Activated naive CD4-positive, alpha-beta T cell treated with anti-CD3 and anti-CD28 coated beads, Interleukin-2, amount 50 U/mL, for 24 hours (primary cell): Measurements from ENCODE around the gene SLC16A3.

Experiments
- H3K27ac Mint-ChIP-seq: one replicate; pipeline ENCODE4 v1.8.0; 2021; ENCODE audit warnings: mild to moderate bottlenecking, mixed read lengths
- H3K27me3 Mint-ChIP-seq: one replicate; pipeline ENCODE4 v1.8.0; 2021; ENCODE audit warnings: mixed read lengths
- H3K36me3 Mint-ChIP-seq: one replicate; pipeline ENCODE4 v1.8.0; 2021; ENCODE audit warnings: mixed read lengths
- H3K4me1 Mint-ChIP-seq: one replicate; pipeline ENCODE4 v1.8.0; 2021; ENCODE audit warnings: mixed read lengths
- H3K4me3 Mint-ChIP-seq: one replicate; pipeline ENCODE4 v1.8.0; 2021; ENCODE audit warnings: mild to moderate bottlenecking, mixed read lengths
- H3K9me3 Mint-ChIP-seq: one replicate; pipeline ENCODE4 v1.8.0; 2021; ENCODE audit warnings: mixed read lengths

Gene SLC16A3

DNA sequence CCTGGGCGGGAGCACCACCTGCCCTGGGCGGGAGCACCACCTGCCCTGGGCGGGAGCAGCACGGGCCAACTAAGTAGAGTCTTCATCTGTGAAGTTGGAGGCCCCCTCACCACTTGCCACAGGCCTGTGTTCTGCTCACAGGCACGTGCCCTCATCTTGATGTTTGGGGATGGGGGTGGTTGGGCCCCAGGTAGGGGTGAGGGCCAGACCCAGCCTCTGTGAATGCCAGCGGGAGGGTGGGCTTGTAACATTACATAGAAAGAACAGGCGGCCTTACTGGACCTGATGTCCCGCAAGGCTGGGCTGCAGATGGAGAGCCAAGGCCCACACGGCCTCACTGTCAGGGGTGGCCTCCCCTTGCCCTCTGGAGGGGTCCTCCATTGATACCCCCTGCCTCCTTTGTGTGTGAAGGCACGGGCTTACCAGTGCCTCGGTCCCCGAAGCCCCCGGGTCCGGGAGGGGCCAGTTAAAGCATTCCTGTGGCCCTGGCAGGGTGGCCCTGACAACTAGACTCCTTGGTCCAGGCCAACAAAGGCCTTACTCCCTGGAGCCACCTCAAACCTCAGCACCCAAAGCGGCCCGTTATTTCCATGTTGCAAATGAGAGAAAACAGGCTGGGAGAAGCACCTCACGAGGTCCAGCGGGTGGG, 1.1 kb upstream of the SLC16A3 start:
- Mint-ChIP-seq H3K4me3 (peak overlapping the region; percentile 76), H3K27me3 (no peaks in the 10 kb centered on the region), H3K27ac (no peak overlapping the region), H3K9me3 (no peaks in the 10 kb centered on the region), H3K36me3 (no peaks in the 10 kb centered on the region), H3K4me1 (peaks cover 9% of the 10 kb centered on the region)

DNA sequence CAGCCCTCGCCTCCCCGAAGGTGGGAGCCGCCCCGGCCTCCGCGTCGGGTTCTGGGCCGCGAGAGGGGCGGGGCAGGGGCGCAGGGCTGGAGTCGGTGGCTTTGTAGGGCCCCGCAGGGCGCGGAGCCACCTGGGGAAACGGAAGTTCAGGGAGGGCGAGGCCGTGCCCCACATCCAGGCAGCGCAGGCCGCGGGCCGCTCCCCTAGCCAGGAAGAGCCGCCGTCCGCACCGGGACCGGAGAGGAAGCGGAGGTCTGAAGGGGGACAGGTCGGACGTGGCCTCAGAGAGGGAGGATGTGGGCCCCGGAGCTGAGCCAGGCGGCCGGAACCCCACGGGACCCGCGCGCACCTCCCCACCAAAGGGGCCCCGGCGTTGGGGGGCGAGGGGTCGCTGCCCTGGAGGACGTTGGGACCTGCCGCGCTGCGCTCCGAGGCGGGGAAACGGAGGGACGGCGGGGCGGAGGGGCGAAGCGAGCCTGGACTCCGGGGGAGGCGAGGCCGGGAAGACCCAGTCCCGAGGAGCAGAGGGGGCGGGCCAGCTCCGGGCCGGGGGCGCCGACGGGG, 482 bp upstream of the SLC16A3 start:
- Mint-ChIP-seq H3K36me3 (no peaks in the 10 kb centered on the region), H3K4me1 (peaks cover 9% of the 10 kb centered on the region), H3K9me3 (no peaks in the 10 kb centered on the region), H3K27me3 (no peaks in the 10 kb centered on the region), H3K27ac (no peak overlapping the region), H3K4me3 (peak overlapping the region; percentile 76)

DNA sequence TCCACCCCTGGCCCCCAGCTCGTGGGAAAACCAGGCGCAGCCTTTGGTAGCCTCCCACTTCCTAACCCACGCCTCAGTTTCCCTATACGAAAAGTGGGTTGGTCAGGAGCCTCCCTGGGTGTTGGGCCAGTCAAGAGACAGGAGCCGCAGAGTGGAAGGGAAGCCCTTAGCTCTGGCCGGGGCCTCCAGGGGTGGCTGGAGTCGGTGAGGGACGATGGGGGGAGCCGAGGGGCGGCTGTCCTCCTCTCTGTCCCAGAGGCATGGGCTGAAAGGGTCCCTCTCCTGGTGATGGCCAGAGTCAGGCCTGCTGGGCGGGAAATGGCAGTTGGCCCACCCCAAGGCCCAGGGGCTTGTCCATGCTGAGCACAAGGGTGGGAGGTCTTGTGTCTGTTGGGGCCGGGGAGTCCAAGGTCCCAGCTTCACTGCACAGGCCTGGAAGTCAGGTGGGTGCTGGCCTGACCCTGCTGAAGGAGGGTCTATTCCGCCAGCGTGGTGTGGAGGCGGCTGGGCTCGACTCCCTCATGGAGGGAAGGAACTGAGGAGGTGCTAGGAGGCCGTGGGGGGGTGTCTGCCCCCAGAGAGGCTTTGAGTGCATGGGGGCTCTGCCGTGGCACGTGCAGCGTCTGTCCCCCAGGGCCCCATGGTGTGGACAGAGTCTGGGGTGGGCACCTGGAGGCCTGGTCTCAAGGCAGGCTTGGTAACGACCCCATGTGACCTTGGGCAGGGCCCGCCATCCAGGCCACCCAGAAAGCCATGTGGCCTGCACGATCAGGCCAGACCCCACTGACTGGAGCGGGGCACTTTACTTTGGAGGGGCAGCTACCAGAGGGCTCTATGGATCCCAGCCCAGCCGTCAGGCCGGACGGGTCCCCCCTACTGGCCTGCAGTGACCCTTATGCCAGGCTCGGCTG, 1.1 kb downstream of the SLC16A3 start:
- Mint-ChIP-seq H3K27me3 (no peaks in the 10 kb centered on the region), H3K4me3 (peak overlapping the region; percentile 72), H3K36me3 (no peaks in the 10 kb centered on the region), H3K27ac (no peak overlapping the region), H3K9me3 (no peaks in the 10 kb centered on the region), H3K4me1 (peaks cover 9% of the 10 kb centered on the region)

DNA sequence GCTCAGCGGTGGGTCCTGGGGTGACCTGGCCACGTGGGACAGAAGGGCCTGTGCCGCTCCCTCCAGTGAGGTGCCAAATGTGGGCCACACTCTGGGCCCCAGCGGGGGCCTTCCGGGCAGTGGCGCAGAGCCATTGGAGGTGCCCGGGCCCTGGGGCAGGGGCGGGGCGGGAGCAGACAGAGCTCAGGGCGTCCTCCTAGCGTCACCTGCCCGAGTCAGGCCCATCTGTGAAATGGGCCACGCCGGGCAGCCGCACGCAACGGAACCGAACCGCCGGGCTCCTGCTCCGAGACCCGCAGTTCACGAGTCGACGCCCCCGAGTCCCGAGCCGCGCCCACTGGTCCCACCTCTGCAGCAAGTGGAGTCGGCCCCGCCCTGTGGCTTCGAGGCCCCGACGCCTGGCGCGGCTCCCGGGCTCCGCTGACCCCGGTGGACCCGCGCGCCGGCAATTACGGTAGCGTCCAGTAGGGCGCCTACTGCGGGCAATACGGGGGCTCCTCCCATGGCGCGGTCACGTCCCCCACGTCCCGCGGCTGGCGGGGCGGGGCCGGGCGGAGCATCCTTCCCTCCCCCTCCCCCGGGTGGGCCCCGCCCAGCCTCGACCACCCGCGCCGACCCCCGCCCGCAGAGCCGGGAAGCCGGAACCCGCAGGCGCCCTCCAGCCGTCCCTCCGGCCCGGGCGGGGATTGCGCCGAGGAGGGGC, 1.9 kb downstream of the SLC16A3 start:
- Mint-ChIP-seq H3K36me3 (no peaks in the 10 kb centered on the region), H3K4me3 (no peak overlapping the region), H3K4me1 (peaks cover 9% of the 10 kb centered on the region), H3K27me3 (no peaks in the 10 kb centered on the region), H3K9me3 (no peaks in the 10 kb centered on the region), H3K27ac (no peak overlapping the region)

DNA sequence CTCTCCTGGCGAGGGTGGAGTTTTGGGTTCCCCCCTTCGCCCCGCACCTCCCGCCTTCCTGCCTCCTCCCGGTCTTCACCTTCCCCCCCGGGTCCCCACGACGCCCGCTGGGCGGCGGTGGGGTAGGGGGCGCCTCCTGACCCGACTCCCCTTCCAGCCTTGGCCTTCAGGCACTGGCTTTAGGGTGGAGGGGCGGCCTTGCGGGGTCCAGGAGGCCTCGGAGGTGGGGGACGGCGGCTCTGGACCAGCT, 2.4 kb downstream of the SLC16A3 start:
- peaks cover 13% of the 10 kb centered on the region for H3K4me1 Mint-ChIP-seq
- H3K27me3 Mint-ChIP-seq = no peaks in the 10 kb centered on the region
- H3K36me3 Mint-ChIP-seq = no peaks in the 10 kb centered on the region
- H3K9me3 Mint-ChIP-seq = no peaks in the 10 kb centered on the region
- no peak overlapping the region for H3K4me3 Mint-ChIP-seq
- no peak overlapping the region for H3K27ac Mint-ChIP-seq

DNA sequence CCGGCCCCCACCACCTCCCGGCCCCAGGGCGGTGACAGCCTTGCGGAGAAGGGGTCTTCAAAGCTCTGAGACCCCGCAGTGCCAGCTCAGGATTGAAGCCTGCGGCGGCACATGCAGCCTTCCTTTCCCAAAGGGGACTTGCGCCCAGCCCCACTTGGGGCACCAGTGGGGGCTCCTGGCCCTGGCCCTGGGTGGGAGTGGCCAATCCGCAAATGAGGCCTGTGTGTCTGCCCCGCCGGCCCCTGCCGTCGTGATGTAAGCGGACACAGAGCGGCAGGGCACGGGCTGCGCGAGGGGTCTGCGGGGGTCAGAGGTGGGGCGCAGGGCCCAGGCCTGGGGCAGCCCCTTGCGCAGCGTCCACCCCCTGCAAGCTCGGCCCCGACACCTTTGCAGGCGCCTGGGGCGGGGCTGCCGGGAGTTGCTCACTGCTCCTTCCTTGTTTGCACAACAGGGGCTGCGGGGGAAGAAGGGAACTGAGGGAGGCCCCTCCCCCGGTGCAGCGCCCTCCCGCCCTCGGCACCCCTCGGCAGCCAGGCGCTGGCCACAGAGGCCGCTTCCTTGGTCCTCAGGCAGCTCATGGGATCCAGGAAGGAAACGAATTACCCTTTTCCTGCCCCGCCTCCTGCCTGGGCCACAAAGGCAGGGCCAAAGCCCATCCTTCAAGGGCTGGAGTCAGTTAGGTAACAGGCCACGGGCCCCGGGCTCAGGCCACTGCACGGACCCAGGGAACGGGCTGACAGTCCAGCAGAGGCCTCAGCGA, 2.9 kb downstream of the SLC16A3 start:
- Mint-ChIP-seq H3K4me1 (peaks cover 15% of the 10 kb centered on the region), H3K27me3 (no peaks in the 10 kb centered on the region), H3K9me3 (no peaks in the 10 kb centered on the region), H3K27ac (no peak overlapping the region), H3K4me3 (no peak overlapping the region), H3K36me3 (no peaks in the 10 kb centered on the region)

DNA sequence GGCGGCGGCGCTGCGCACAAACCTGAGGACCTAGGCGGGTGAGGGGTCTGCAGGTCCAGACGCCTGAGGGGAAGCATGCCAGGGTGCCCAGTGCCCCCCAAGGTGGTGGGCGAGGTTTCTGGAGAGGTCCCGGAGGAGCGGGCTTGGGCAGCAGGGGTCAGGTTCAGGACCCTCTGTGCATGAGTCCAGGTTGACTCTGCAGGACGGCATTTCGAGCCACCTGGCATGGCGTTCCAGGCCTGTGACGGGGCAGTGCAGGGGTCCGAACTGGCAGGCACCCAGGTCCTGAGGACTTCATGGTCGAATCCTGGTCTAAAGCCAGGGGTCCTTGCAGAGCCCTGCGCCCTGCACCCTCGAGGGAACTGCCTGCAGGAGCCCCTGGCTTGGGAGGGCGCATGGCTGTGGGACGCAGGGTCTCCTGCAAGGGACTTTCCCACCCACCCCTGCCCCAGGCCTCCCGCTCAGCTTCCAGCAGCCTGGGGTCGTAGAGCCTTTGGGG, 3.5 kb downstream of the SLC16A3 start:
- no peaks in the 10 kb centered on the region for H3K27me3 Mint-ChIP-seq
- no peak overlapping the region for H3K4me3 Mint-ChIP-seq
- no peaks in the 10 kb centered on the region for H3K9me3 Mint-ChIP-seq
- H3K36me3 Mint-ChIP-seq = no peaks in the 10 kb centered on the region
- no peak overlapping the region for H3K27ac Mint-ChIP-seq
- H3K4me1 Mint-ChIP-seq = peaks cover 15% of the 10 kb centered on the region

DNA sequence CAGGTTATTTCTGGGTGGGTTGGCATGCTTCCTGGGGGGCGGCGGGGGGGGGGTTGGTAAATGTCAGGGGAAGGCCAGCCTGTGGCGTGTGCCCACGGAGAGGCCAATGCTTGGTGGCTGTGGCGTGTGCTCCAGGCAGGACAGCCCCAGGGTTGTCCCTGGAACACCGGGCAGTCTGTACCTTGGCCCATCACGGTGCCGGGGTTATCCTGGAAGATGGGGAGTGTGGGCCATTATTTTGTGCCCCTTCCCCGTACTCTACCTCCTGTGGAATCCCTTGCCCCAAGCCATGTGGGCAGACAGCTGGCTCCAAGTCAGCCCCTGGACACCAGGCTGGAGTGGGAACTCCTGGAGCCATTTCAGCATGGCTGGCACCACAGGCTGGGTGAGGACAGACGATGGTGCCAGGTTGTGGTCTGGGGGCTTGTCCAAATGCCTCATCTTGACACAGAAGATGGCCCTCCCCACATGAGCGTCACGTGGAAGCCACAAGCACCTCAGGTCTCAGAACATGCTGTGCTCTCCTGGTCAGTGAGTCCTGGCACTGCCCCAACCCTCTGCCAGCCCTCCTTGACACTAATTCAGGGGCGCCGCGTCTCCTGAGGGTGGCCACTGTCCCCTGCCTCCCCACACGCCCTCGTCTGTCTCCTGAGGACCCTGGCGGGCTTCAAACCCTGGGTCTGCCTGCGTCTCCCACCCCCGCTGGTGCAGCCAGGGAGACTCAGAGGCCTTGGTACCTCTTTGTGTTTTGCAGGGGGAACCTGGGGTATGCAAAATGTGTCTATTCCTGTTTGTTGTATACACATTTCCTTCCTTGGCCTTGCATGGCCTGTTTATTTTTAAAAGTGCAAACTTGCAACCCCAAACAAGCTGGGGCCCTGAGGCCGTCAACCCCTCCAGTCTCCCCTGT, 4.3 kb downstream of the SLC16A3 start:
- H3K4me1 Mint-ChIP-seq = peaks cover 16% of the 10 kb centered on the region
- H3K27me3 Mint-ChIP-seq = no peaks in the 10 kb centered on the region
- H3K36me3 Mint-ChIP-seq = no peaks in the 10 kb centered on the region
- no peak overlapping the region for H3K4me3 Mint-ChIP-seq
- H3K27ac Mint-ChIP-seq = no peak overlapping the region
- H3K9me3 Mint-ChIP-seq = no peaks in the 10 kb centered on the region

DNA sequence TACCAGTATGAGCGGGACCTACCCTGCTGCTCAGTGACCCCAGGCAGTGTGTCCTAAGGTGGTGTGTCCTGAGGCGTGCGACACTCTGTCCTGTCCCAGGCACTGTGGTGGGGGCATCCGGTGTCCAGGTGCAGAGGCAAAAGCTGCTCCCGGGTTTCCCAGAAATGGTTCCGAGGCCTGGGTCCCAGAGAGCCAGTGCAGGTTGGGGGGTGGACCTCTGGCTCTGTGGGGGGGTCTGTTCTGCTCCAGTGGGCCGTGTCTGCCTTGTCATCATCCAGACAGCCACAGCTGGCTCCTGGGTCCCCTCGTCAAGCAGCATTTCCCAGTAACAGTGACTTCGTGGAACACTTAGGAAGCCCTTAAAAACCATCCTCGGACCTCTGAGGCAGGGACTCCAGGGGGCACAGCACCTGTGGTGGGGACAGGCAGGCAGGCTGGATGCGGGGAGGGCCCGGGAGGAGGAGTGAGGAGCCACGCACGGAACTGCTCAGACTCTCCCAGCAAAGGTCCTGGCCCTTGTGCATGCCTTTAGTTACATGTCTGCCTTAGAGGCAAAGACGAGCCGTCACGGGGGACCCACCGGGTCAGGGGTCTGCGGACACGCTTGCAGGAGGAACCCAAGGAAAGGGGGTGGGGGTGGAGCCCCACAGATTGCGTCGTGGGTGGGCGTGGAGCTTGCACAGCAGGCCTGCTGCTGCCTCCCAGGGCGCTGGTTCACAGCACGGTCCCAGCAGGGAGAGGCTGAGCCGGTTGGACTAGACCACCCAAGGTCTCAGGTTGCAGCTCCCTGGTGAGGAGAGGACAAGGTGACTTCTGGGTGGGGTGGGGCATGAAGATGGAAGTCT, 5.6 kb downstream of the SLC16A3 start:
- no peak overlapping the region for H3K27ac Mint-ChIP-seq
- no peaks in the 10 kb centered on the region for H3K9me3 Mint-ChIP-seq
- peaks cover 28% of the 10 kb centered on the region for H3K4me1 Mint-ChIP-seq
- no peak overlapping the region for H3K4me3 Mint-ChIP-seq
- no peaks in the 10 kb centered on the region for H3K27me3 Mint-ChIP-seq
- no peaks in the 10 kb centered on the region for H3K36me3 Mint-ChIP-seq

DNA sequence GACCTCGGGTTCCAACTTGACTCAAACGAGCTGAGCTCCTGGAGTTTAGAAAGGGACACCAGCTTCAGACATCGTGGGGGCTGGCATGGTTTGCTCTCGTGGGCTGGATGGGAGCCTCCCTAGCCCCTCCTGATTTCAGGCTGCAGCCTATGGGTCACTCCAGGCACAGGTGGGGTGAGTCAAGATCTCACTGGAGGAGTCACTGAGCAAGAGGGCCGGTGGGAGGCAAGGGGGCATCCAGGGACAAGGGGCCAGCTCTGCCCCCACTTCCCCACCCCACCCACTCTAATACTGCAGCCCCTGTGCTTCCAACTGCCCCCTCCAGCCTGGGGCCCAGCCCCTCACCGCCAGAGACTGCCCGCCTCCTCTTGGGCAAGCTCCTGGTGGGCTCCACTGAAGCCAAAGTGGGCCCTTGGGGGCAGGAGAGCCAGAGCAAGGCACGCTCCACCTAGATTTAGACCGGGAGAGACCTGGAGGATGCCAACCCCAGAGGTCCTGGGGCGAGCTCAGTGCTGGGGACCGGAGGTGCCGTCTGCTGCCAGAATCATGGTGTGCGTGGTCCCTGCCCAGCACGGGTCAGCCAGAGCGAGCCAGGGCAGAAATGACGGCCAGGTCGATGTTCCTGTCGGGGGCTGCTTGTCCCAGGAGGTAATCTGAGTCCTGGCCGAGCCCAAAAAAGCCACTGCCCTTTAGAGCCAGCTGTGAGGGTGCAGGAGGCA, 6.4 kb downstream of the SLC16A3 start:
- no peak overlapping the region for H3K27ac Mint-ChIP-seq
- no peak overlapping the region for H3K4me3 Mint-ChIP-seq

DNA sequence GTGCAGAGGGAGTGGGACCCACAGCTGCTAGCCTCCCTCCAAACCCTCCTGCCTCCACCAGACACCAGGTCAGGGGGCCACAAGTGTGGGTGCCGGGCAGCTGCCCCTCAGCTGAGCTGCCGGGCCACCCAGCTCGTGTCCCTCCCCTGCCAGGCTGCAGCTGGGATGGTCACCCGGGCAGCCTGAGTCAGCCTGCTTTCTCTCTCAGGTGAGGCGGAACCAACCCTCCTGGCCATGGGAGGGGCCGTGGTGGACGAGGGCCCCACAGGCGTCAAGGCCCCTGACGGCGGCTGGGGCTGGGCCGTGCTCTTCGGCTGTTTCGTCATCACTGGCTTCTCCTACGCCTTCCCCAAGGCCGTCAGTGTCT, 6.9 kb downstream of the SLC16A3 start:
- H3K27me3 Mint-ChIP-seq = no peaks in the 10 kb centered on the region
- peak overlapping the region; percentile 59 for H3K27ac Mint-ChIP-seq
- H3K4me3 Mint-ChIP-seq = no peak overlapping the region
- no peaks in the 10 kb centered on the region for H3K36me3 Mint-ChIP-seq
- H3K4me1 Mint-ChIP-seq = peaks cover 36% of the 10 kb centered on the region
- no peaks in the 10 kb centered on the region for H3K9me3 Mint-ChIP-seq

More for the DNA sequence above, 6.4 kb downstream of the SLC16A3 start:
- Mint-ChIP-seq H3K9me3 (no peaks in the 10 kb centered on the region), H3K4me1 (peaks cover 31% of the 10 kb centered on the region), H3K36me3 (no peaks in the 10 kb centered on the region), H3K27me3 (no peaks in the 10 kb centered on the region)

DNA sequence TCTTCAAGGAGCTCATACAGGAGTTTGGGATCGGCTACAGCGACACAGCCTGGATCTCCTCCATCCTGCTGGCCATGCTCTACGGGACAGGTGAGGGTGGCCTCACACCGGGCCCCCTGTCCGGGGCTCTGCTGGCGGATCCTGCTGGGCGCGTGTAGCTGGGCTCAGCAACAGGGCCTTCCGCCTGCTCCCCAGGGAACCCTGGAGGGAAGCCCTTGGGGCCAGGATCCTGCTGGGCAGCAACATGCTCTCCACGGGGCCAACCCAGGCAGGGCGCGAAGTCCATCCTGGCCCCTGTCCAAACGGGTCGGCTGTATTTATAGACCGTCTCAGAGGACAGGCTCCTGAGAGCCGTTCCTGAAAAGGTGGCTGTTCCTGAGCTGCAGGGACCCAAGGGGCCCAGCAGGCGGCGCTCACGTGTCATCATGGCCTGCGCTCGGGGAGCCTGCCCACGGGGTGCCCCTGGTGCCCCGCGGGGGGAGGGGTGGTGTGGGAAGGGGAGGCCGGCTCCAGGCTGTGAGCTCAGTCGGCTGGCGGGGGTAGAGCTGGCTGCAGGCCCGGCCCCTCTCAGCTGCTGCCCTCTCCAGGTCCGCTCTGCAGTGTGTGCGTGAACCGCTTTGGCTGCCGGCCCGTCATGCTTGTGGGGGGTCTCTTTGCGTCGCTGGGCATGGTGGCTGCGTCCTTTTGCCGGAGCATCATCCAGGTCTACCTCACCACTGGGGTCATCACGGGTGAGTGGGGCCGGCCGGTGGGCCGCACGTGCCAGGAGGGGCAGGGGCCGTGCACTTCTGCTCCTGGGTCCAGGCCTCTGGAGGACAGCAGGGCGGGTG, 7.5 kb downstream of the SLC16A3 start:
- Mint-ChIP-seq H3K4me1 (peaks cover 40% of the 10 kb centered on the region), H3K4me3 (no peak overlapping the region), H3K9me3 (no peaks in the 10 kb centered on the region), H3K36me3 (no peaks in the 10 kb centered on the region), H3K27ac (peak overlapping the region; percentile 59), H3K27me3 (no peaks in the 10 kb centered on the region)
